Inflammatory macrophage treated with lipopolysaccharide for 1 hour (primary cell): ENCODE measurements around the gene CRADD.

Source experiments
- DNase-seq, 2 donors: peaks; one replicate each; pipeline ENCODE4 v3.0.0-alpha.2; 2020 to 2022

The CRADD gene

GRCh38 chr12:93673084-93673483, 4.1 kb upstream of the CRADD start:
- no peak for DNase-seq

- no peak for DNase-seq
Observed at GRCh38 chr12:93674386-93674785, 2.8 kb upstream of the CRADD start.

GRCh38 chr12:93676408-93677194, 574 bp upstream of the CRADD start:
- no peak for DNase-seq

- DNase-seq, result no peak
Observed at GRCh38 chr12:93678779-93679178, 1.6 kb downstream of the CRADD start.

- no peak for DNase-seq
Observed at GRCh38 chr12:93679308-93679925, 2.2 kb downstream of the CRADD start.

- no peak for DNase-seq
Observed at GRCh38 chr12:93680006-93680405, 2.8 kb downstream of the CRADD start.

GRCh38 chr12:93682846-93683261, 5.7 kb downstream of the CRADD start:
- DNase-seq, result no peak

GRCh38 chr12:93683410-93683809, 6.2 kb downstream of the CRADD start:
- no peak for DNase-seq

GRCh38 chr12:93684716-93685115, 7.5 kb downstream of the CRADD start:
- no peak for DNase-seq

- no peak for DNase-seq
Observed at GRCh38 chr12:93686572-93687356, 9.6 kb downstream of the CRADD start.

GRCh38 chr12:93689076-93689834, 12.1 kb downstream of the CRADD start:
- no peak for DNase-seq

- no peak for DNase-seq
Observed at GRCh38 chr12:93696462-93696861, 19.3 kb downstream of the CRADD start.

- DNase-seq, result no peak
Observed at GRCh38 chr12:93698307-93699092, 21.3 kb downstream of the CRADD start.

- DNase-seq, result no peak
Observed at GRCh38 chr12:93699271-93700145, 22.3 kb downstream of the CRADD start.

- DNase-seq, result no peak
Observed at GRCh38 chr12:93702707-93703315, 25.6 kb downstream of the CRADD start.

- DNase-seq, result no peak
Observed at GRCh38 chr12:93704122-93704521, 26.9 kb downstream of the CRADD start.

GRCh38 chr12:93704625-93705024, 27.4 kb downstream of the CRADD start:
- DNase-seq, result no peak

- DNase-seq, result no peak
Observed at GRCh38 chr12:93705237-93705636, 28.1 kb downstream of the CRADD start.

- DNase-seq, result no peak
Observed at GRCh38 chr12:93706387-93706786, 29.2 kb downstream of the CRADD start.

- DNase-seq, result no peak
Observed at GRCh38 chr12:93706824-93707223, 29.6 kb downstream of the CRADD start.

- no peak for DNase-seq
Observed at GRCh38 chr12:93707836-93708235, 30.7 kb downstream of the CRADD start.
